PC-9 (cell line): ENCODE measurements around the gene ELK3. TPM values are rescaled to one million over a fixed set of nuclear protein-coding genes. Genes with fewer than 3 reads are reported as not detected.

Experiments
- BruUV-seq: library from RNA; stranded (reverse); fragments of 400-500 nt; replicated peaks from 2 replicates; lab custom pipeline; 2021; lab: Mats Ljungman, UMichigan
- CTCF ChIA-PET: fragments of 300-600 bp; sonication (Branson Sonifier 250); formaldehyde crosslinking; loops from one replicate; lab custom pipeline; 2022; ENCODE audit warnings: antibody characterized with exemption; lab: Charles Lee
- POLR2A ChIA-PET: fragments of 300-600 bp; sonication (Branson Sonifier 250); formaldehyde crosslinking; loops from one replicate; lab custom pipeline; 2022; ENCODE audit warnings: antibody characterized with exemption; ENCODE audit not compliant: unreplicated experiment; lab: Charles Lee
- DNase-seq, 2 experiments: peaks; one replicate each; pipeline versions ENCODE4 v3.0.0 to v3.0.0-alpha.2; 2015 to 2022; ENCODE audit warnings: mixed read lengths in 1 of 2
- H2AFZ ChIP-seq: fragments of 200-600 bp; sonication (generic); 2 replicates; pipeline ENCODE4 v1.8.1; 2017; ENCODE audit warnings: antibody characterized with exemption
- H3F3A ChIP-seq: fragments of 200-600 bp; sonication (generic); 2 replicates; pipeline ENCODE4 v1.8.1; 2017; ENCODE audit warnings: antibody characterized with exemption, mild to moderate bottlenecking, low read depth; ENCODE audit not compliant: insufficient read depth
- H3K27ac ChIP-seq: fragments of 200-600 bp; sonication (generic); 2 replicates; pipeline ENCODE4 v1.6.1; 2016; ENCODE audit warnings: mixed run types
- H3K27me3 ChIP-seq: fragments of 200-600 bp; sonication (generic); 2 replicates; pipeline ENCODE4 v1.6.1; 2016; ENCODE audit warnings: low read depth, mixed run types; ENCODE audit not compliant: insufficient read depth
- H3K36me3 ChIP-seq: fragments of 200-600 bp; sonication (generic); 2 replicates; pipeline ENCODE4 v1.6.1; 2016; ENCODE audit warnings: low read depth, mixed run types
- H3K4me1 ChIP-seq: fragments of 200-600 bp; sonication (generic); replicated peaks from 2 replicates; pipeline ENCODE4 v1.6.1; 2016; ENCODE audit warnings: mixed run types; ENCODE audit not compliant: insufficient read depth
- H3K4me2 ChIP-seq: fragments of 200-600 bp; sonication (generic); 2 replicates; pipeline ENCODE4 v1.6.1; 2017; ENCODE audit warnings: mixed run types
- H3K4me3 ChIP-seq: fragments of 200-600 bp; sonication (generic); 2 replicates; pipeline ENCODE4 v1.6.1; 2016; ENCODE audit warnings: mixed run types
- H3K79me2 ChIP-seq: fragments of 200-600 bp; sonication (generic); 2 replicates; pipeline ENCODE4 v1.6.1; 2017; ENCODE audit warnings: low read depth, mixed run types
- H3K9me2 ChIP-seq: fragments of 200-600 bp; sonication (generic); 2 replicates; pipeline ENCODE4 v1.8.1; 2017; ENCODE audit warnings: mild to moderate bottlenecking; ENCODE audit not compliant: insufficient read depth
- H3K9me3 ChIP-seq: fragments of 200-600 bp; sonication (generic); 2 replicates; pipeline ENCODE4 v1.8.1; 2016; ENCODE audit warnings: low read depth; ENCODE audit not compliant: insufficient read depth
- H4K20me1 ChIP-seq: fragments of 200-600 bp; sonication (generic); 2 replicates; pipeline ENCODE4 v1.8.1; 2017; ENCODE audit not compliant: insufficient read depth
- CTCF ChIP-seq: fragments of 200-600 bp; sonication (generic); conservative IDR thresholded peaks from 2 replicates; pipeline ENCODE4 v1.6.1; 2017; ENCODE audit warnings: mixed run types, antibody characterized with exemption, mild to moderate bottlenecking, moderate library complexity
- EZH2 ChIP-seq: fragments of 200-600 bp; sonication (generic); IDR thresholded peaks from 2 replicates; pipeline ENCODE4 v1.8.0; 2017; ENCODE audit warnings: antibody characterized with exemption, low read depth
- intact Hi-C: fragments of 100-400 bp; cut with micrococcal nuclease; formaldehyde crosslinking; loops from one replicate; pipeline ENCODE4 v1.10.0; 2022; ENCODE audit not compliant: unreplicated experiment
- total RNA-seq: library from RNA; stranded (reverse); gene quantifications from 2 replicates; pipeline ENCODE4 v1.2.3, GENCODE V29; 2021

Gene ELK3
- total RNA-seq, 1 experiment from 2014 or later, result 52.3 TPM

DNA sequence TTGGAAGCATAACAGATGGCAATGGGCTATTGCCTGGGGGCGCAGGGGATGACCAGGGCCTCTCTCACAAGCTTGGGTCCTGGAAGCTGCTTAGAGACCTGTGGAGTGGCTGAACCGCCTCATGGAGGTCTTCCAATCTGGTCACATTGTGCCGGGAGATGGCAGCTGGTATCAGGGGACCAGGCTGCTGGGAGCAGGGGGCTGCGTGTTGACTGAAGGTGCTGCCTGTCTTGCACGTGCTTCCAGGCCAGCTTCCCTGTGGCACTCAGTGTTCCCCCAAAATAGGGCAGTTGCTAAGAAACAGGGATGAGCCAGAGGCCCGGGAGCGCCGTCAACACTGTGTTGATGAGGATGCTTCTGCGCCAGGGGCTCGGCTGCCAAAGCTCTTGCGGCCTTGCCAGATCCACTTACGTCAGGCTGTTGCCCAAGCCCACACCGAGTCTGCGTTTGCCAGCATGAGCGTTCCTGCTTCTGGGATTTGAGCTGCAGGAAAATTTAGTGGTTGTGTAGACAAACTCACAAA, 39.8 kb downstream of the ELK3 start:
- H3K4me3 ChIP-seq, result no peak overlapping the region
- no peaks in the 10 kb centered on the region for H3K4me1 ChIP-seq
- H3K27ac ChIP-seq, result no peak overlapping the region
- no peak overlapping the region for H2AFZ ChIP-seq
- no peaks in the 10 kb centered on the region for H3K9me2 ChIP-seq
- H4K20me1 ChIP-seq, result peaks cover 49% of the 10 kb centered on the region
- H3K9me3 ChIP-seq, result no peaks in the 10 kb centered on the region
- intact Hi-C loops, result no loop called here
- peaks cover 80% of the 10 kb centered on the region for H3K79me2 ChIP-seq
- H3K36me3 ChIP-seq, result peaks cover 8% of the 10 kb centered on the region; the same call in 1 of the 2 replicates
- ChIA-PET POLR2A (no interaction called here), CTCF (no interaction called here)
- H3K27me3 ChIP-seq, result no peaks in the 10 kb centered on the region
- peaks cover 3% of the 10 kb centered on the region; the same call in 1 of the 2 replicates for H3F3A ChIP-seq
- H3K4me2 ChIP-seq, result no peak overlapping the region
- no peak for DNase-seq
- BruUV-seq, result no TSS peak
- no peak for TF ChIP-seq CTCF
- TF ChIP-seq EZH2, result no peak

DNA sequence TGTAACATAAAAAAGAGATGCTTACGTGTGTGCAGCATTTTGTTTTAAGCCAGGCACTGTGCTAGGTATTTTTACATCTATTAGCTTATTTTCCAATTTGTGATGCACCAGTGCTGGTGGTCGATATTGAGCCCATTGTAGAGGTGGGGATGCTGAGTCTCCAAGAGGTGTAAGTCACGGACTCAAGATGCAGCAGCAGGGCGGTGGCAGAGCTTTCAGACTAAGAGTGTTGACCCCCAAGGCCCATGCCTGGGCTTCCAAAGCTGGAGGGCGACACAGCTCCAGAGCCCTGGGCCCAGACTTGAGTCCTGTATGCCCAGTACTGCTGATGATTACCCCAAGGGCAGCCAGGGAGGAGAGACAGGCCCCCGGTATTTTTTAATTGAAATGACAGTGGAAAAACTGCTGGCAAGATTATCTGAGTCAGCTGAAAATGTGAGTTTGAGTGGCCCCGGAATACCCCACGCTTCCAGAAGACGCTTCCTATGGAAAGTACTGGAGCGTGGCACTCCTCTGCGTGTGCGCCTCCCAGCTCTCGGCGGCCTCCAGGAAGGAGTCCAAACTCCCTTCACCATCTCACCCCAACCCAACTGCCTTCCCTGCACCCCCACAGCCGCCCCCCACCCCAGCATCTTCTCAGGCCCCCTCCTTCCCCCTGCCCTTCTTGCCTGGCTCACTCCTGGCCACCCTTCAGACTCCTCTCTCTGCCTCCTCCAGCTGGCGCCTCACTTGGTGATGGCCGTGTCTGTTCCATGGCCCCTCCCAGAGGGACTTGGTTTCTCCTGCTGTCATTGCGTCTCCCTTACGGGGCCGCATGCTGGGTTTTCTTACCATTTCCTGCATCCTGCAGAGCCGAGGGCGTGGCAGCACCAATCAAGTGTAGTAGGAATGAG, 40.7 kb downstream of the ELK3 start:
- Histone ChIP-seq H3K36me3 (peaks cover 8% of the 10 kb centered on the region; the same call in 1 of the 2 replicates), H3K79me2 (peaks cover 80% of the 10 kb centered on the region), H3K9me3 (no peaks in the 10 kb centered on the region), H3K4me1 (no peaks in the 10 kb centered on the region), H3K9me2 (no peaks in the 10 kb centered on the region), H3F3A (no peaks in the 10 kb centered on the region; the same call in 1 of the 2 replicates), H3K27me3 (no peaks in the 10 kb centered on the region), H3K4me2 (no peak overlapping the region), H3K4me3 (no peak overlapping the region), H2AFZ (no peak overlapping the region), H3K27ac (no peak overlapping the region), H4K20me1 (peaks cover 54% of the 10 kb centered on the region)
- CTCF ChIA-PET, result interaction anchor here (0.6 kb wide), 1 partner anchor 646 kb away, joined by 5 read pairs; no protein-coding TSS in a partner anchor
- intact Hi-C loops, result no loop called here
- POLR2A ChIA-PET, result no interaction called here
- DNase-seq, result no peak
- TF ChIP-seq CTCF (no peak), EZH2 (no peak)
- BruUV-seq, result no TSS peak

DNA sequence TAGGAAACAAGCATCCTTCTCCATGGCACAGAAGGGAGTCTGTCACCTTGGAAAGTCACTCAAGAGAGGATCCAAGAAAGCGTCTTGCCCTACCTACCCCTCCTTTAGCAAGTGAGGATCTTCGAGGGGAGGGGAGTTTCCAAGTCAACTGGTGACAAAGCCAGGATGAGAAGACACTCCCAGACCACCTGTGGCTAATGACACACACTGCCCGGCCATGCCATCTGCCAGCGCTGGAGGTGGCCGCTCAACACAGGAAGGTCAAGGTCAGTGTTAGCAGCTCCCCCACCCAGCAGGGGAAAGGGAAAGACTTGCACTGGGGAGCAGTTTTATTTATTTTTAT, 41.3 kb downstream of the ELK3 start:
- Histone ChIP-seq H3K4me3 (no peak overlapping the region), H3K27ac (no peak overlapping the region), H3K27me3 (no peaks in the 10 kb centered on the region), H3F3A (peaks cover 4% of the 10 kb centered on the region; the same call in 1 of the 2 replicates), H3K9me2 (no peaks in the 10 kb centered on the region), H2AFZ (no peak overlapping the region), H3K36me3 (peaks cover 8% of the 10 kb centered on the region; the same call in 1 of the 2 replicates), H3K4me1 (no peaks in the 10 kb centered on the region), H3K4me2 (no peak overlapping the region), H3K79me2 (peaks cover 80% of the 10 kb centered on the region), H3K9me3 (no peaks in the 10 kb centered on the region), H4K20me1 (peaks cover 56% of the 10 kb centered on the region)
- no TSS peak for BruUV-seq
- POLR2A ChIA-PET, result no interaction called here
- CTCF ChIA-PET, result interaction anchor here (0.6 kb wide), 1 partner anchor 647 kb away, joined by 5 read pairs; no protein-coding TSS in a partner anchor
- TF ChIP-seq CTCF, result no peak
- no peak for TF ChIP-seq EZH2
- DNase-seq, result no peak
- intact Hi-C loops, result no loop called here
